Testis (tissue), 3 donors: Measurements from ENCODE around the gene PSTPIP1. TPM values are rescaled to one million over a fixed set of nuclear protein-coding genes. Genes with fewer than 3 reads are reported as not detected.
A peak's percentile ranks its signal among the peaks of the same experiment; 100 is the strongest.

ENCODE experiments used
- DNase-seq: peaks from one replicate; pipeline ENCODE4 v3.0.0-alpha.2; 2019
- H3K27ac ChIP-seq, 2 donors: fragments of 200-600 bp; sonication (generic); one replicate each; pipeline ENCODE4 v1.5.1; 2019
- H3K27me3 ChIP-seq: fragments of 200-600 bp; sonication (generic); one replicate; pipeline ENCODE4 v1.5.1; 2019
- H3K36me3 ChIP-seq: fragments of 200-600 bp; sonication (generic); one replicate; pipeline ENCODE4 v1.5.1; 2017; ENCODE audit warnings: low read depth; ENCODE audit errors: missing control alignments
- H3K4me1 ChIP-seq: fragments of 200-600 bp; sonication (generic); one replicate; pipeline ENCODE4 v1.5.1; 2019
- H3K4me3 ChIP-seq, 2 donors: fragments of 200-600 bp; sonication (generic); one replicate each; pipeline ENCODE4 v1.5.1; 2017 to 2019
- H3K9me3 ChIP-seq: fragments of 200-600 bp; sonication (generic); one replicate; pipeline ENCODE4 v1.5.1; 2017
- CTCF ChIP-seq, 3 experiments: fragments of 450-650 bp in 2 of 3; fragments of 200-600 bp in 1 of 3; sonication (generic) in 1 of 3; IDR thresholded peaks; one replicate each; pipeline ENCODE4 v1.5.1; 2016 to 2019; ENCODE audit warnings: antibody characterized with exemption in 3 of 3, mild to moderate bottlenecking in 2 of 3, moderate library complexity in 1 of 3
- POLR2A ChIP-seq: fragments of 450-650 bp; IDR thresholded peaks from one replicate; pipeline ENCODE4 v1.6.1; 2017; ENCODE audit warnings: antibody characterized with exemption, mild to moderate bottlenecking, moderate library complexity
- WGBS, 2 donors: methylation state at CpG; one replicate each; pipeline ENCODE4 v1.1.5; 2018; 5-methylcytosine and 5-hydroxymethylcytosine counted together
- intact Hi-C: fragments of 100-400 bp; cut with DNase I; formaldehyde crosslinking; loops from one replicate; pipeline ENCODE4 v1.15.1; 2023; ENCODE audit warnings: low total_unique reads
- polyA plus RNA-seq: library from polyadenylated mRNA; stranded (reverse); fragments of 350-450 nt; fragmentation: Illumina TruSeq; extraction: RNeasy Lipid Tissue Mini Kit (QIAGEN cat#74804); gene quantifications from one replicate; pipeline ENCODE4 v1.2.3, GENCODE V29; 2014; ENCODE audit warnings: low read depth, low replicate concordance; ENCODE audit not compliant: insufficient read depth
- total RNA-seq, 2 donors: library from RNA; depleted of rRNA; stranded (reverse); fragments of >200 nt; gene quantifications; one replicate each; pipeline ENCODE4 v1.2.3, GENCODE V29; 2016

PSTPIP1 gene
- total and polyA plus RNA-seq, 3 donors from 2014 or later = 5.0 to 8.6 (median 7.9) TPM

- DNase-seq = peak; percentile 11
- Histone ChIP-seq H3K9me3 (no peaks in the 10 kb centered on the region), H3K4me3 (no peak overlapping the region), H3K27me3 (no peaks in the 10 kb centered on the region), H3K36me3 (no peaks in the 10 kb centered on the region), H3K27ac (no peak overlapping the region), H3K4me1 (peaks cover 13% of the 10 kb centered on the region)
- intact Hi-C loops = no loop called here
- 80 to 88% methylated on average over 4 to 22 of the region's 22 CpGs for WGBS, 2 donors
- no peak for TF ChIP-seq POLR2A
- TF ChIP-seq CTCF (IDR thresholded peaks at IDR 0.05) = no peak
These were observed 37.2 kb downstream of the PSTPIP1 start for GRCh38 chr15:77032052-77032646.

GRCh38 chr15:77032647-77033416 is 37.9 kb downstream of the PSTPIP1 start:
- Histone ChIP-seq H3K4me1 (peaks cover 6% of the 10 kb centered on the region), H3K36me3 (no peaks in the 10 kb centered on the region), H3K27ac (no peak overlapping the region), H3K9me3 (no peaks in the 10 kb centered on the region), H3K4me3 (no peak overlapping the region), H3K27me3 (no peaks in the 10 kb centered on the region)
- intact Hi-C loops = no loop called here
- TF ChIP-seq POLR2A (no peak), CTCF (IDR thresholded peaks at IDR 0.05) (no peak)
- 81 to 85% methylated on average over 6 to 18 of the region's 18 CpGs for WGBS, 2 donors
- peak; percentile 7 for DNase-seq

- H3K36me3 ChIP-seq = no peaks in the 10 kb centered on the region
- no peaks in the 10 kb centered on the region for H3K9me3 ChIP-seq
- no peak overlapping the region for H3K27ac ChIP-seq
- peaks cover 3% of the 10 kb centered on the region for H3K4me1 ChIP-seq
- H3K4me3 ChIP-seq = no peak overlapping the region
- DNase-seq = peak; percentile 2
- intact Hi-C loops = no loop called here
- 94 to 95% methylated on average over 3 to 4 of the region's 4 CpGs for WGBS, 2 donors
- TF ChIP-seq POLR2A (no peak), CTCF (IDR thresholded peaks at IDR 0.05) (no peak)
- no peaks in the 10 kb centered on the region for H3K27me3 ChIP-seq
These were observed 38.4 kb downstream of the PSTPIP1 start for GRCh38 chr15:77033417-77033728.

GRCh38 chr15:77033729-77034671 is 39.1 kb downstream of the PSTPIP1 start:
- peak; percentile 14 for DNase-seq
- Histone ChIP-seq H3K27ac (no peak overlapping the region), H3K36me3 (no peaks in the 10 kb centered on the region), H3K9me3 (no peaks in the 10 kb centered on the region), H3K4me1 (peaks cover 3% of the 10 kb centered on the region), H3K27me3 (no peaks in the 10 kb centered on the region), H3K4me3 (no peak overlapping the region)
- TF ChIP-seq POLR2A (no peak), CTCF (IDR thresholded peaks at IDR 0.05) (no peak)
- WGBS, 2 donors = 79 to 91% methylated on average over 9 to 13 of the region's 13 CpGs
- intact Hi-C loops = no loop called here
